Tibial nerve (tissue), 4 donors: ENCODE results near the gene VCAM1.

Experiments
- EP300 ChIP-seq, 2 donors: sonication (generic); formaldehyde crosslinking; IDR thresholded peaks; one replicate each; pipeline ENCODE4 v1.6.1; 2017; ENCODE audit warnings: antibody characterized with exemption in 2 of 2, mild to moderate bottlenecking in 1 of 2
- TF ChIP-seq, protein P1 (sequence below), 5 experiments: fragments of 200-600 bp in 3 of 5; fragments of 450-650 bp in 2 of 5; sonication (generic) in 3 of 5; IDR thresholded peaks; one replicate each; pipeline ENCODE4 v1.5.1; 2016 to 2019; ENCODE audit warnings: antibody characterized with exemption in 5 of 5, mild to moderate bottlenecking in 3 of 5, moderate library complexity in 2 of 5

DNA sequence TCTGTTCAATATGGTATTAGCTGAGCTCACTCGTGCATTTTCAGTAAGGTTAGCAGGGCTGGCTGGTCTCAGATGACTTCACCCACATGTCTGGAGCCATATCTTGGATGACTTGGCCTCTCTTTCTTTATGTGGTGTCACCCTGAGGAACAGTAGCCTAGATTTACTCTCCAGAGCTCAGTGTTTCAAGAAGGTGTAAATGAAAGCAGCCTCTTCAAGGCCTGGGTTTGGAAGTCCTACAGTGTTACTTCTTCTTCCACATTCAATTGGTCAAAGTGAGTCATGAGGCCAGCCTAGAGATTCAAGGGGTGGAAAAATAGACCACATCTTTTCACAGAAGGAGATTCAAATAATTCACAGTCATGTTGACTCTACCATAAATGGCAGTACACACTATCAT, 12.2 kb downstream of the VCAM1 start:
- TF ChIP-seq, protein P1, sequence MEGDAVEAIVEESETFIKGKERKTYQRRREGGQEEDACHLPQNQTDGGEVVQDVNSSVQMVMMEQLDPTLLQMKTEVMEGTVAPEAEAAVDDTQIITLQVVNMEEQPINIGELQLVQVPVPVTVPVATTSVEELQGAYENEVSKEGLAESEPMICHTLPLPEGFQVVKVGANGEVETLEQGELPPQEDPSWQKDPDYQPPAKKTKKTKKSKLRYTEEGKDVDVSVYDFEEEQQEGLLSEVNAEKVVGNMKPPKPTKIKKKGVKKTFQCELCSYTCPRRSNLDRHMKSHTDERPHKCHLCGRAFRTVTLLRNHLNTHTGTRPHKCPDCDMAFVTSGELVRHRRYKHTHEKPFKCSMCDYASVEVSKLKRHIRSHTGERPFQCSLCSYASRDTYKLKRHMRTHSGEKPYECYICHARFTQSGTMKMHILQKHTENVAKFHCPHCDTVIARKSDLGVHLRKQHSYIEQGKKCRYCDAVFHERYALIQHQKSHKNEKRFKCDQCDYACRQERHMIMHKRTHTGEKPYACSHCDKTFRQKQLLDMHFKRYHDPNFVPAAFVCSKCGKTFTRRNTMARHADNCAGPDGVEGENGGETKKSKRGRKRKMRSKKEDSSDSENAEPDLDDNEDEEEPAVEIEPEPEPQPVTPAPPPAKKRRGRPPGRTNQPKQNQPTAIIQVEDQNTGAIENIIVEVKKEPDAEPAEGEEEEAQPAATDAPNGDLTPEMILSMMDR (IDR thresholded peaks at IDR 0.05) = no peak
- TF ChIP-seq EP300 (IDR thresholded peaks at IDR 0.05) = no peak
